Thoracic aorta (tissue), 2 donors: Measurements from ENCODE around the gene MPV17L2. TPM values are rescaled to one million over a fixed set of nuclear protein-coding genes. Genes with fewer than 3 reads are reported as not detected.

ENCODE experiments used
- ATAC-seq: fragments of 150-250 bp; one replicate; pipeline ENCODE4 v1.8.0; 2017; ENCODE audit warnings: low read depth; ENCODE audit not compliant: insufficient number of reproducible peaks, low FRiP score
- DNase-seq: peaks from one replicate; pipeline ENCODE4 v3.0.0-alpha.2; 2020; ENCODE audit warnings: low spot score
- H3K27ac ChIP-seq, 2 donors: fragments of 200-600 bp; sonication (generic); 1 replicate in 1 of 2; 2 replicates in 1 of 2; pipeline ENCODE4 v1.5.1; 2016; ENCODE audit warnings: mild to moderate bottlenecking in 2 of 2, moderate library complexity in 2 of 2
- H3K27me3 ChIP-seq: fragments of 200-600 bp; sonication (generic); replicated peaks from 2 replicates; pipeline ENCODE4 v1.6.0; 2016; ENCODE audit warnings: mild to moderate bottlenecking; ENCODE audit not compliant: insufficient read depth
- H3K36me3 ChIP-seq: fragments of 200-600 bp; sonication (generic); one replicate; pipeline ENCODE4 v1.5.1; 2016
- H3K4me1 ChIP-seq, 2 donors: fragments of 200-600 bp; sonication (generic); 1 replicate in 1 of 2; 2 replicates in 1 of 2; pipeline versions ENCODE4 v1.5.1 to v1.6.0; 2016; ENCODE audit warnings: low read depth in 2 of 2, mild to moderate bottlenecking in 1 of 2; ENCODE audit not compliant: control insufficient read depth in 1 of 2
- H3K4me3 ChIP-seq: fragments of 200-600 bp; sonication (generic); 2 replicates; pipeline ENCODE4 v1.5.1; 2016; ENCODE audit warnings: mild to moderate bottlenecking
- H3K9me3 ChIP-seq: fragments of 200-600 bp; sonication (generic); 2 replicates; pipeline ENCODE4 v1.5.1; 2016
- total RNA-seq, 2 donors: library from RNA; depleted of rRNA; stranded (reverse); fragments of >200 nt; gene quantifications; one replicate each; pipeline versions ENCODE4 v1.1.0 to v1.2.3, GENCODE V29; 2016
- TF ChIP-seq, protein P1 (sequence below): fragments of 200-600 bp; sonication (generic); IDR thresholded peaks from one replicate; pipeline ENCODE4 v1.5.1; 2019; ENCODE audit warnings: antibody characterized with exemption

The MPV17L2 gene
- total RNA-seq, 2 donors from 2014 or later: 10.6 to 16.1 TPM

DNA sequence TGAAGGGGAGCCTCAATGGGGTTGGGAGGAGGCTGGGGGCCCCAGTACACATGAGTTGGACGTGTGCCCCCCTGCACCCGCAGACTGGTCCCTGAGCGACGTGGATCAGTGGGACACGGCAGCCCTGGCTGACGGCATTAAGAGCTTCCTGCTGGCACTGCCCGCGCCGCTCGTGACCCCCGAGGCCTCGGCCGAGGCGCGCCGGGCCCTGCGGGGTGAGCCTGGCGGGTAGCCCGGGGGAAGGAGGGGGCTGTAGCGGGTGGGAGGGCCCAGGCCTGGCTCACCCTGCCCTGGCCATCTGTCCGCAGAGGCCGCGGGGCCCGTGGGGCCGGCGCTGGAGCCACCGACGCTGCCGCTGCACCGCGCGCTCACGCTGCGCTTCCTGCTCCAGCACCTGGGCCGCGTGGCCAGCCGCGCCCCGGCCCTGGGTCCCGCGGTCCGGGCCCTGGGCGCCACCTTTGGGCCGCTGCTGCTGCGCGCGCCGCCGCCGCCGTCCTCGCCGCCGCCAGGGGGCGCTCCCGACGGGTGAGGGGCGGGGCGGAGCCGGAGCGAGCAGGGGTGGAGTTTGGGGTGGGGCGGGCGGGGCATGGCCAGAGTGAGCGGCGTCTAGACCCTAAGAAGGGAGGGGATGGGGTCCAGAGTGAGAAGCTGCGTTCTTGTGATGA lies 31.9 kb upstream of the MPV17L2 start:
- peak overlapping the region; percentile 67 for H3K4me3 ChIP-seq
- no peaks in the 10 kb centered on the region for H3K9me3 ChIP-seq
- H3K4me1 ChIP-seq: peaks cover 13 to 30% of the 10 kb centered on the region in 2 donors
- TF ChIP-seq, protein P1, sequence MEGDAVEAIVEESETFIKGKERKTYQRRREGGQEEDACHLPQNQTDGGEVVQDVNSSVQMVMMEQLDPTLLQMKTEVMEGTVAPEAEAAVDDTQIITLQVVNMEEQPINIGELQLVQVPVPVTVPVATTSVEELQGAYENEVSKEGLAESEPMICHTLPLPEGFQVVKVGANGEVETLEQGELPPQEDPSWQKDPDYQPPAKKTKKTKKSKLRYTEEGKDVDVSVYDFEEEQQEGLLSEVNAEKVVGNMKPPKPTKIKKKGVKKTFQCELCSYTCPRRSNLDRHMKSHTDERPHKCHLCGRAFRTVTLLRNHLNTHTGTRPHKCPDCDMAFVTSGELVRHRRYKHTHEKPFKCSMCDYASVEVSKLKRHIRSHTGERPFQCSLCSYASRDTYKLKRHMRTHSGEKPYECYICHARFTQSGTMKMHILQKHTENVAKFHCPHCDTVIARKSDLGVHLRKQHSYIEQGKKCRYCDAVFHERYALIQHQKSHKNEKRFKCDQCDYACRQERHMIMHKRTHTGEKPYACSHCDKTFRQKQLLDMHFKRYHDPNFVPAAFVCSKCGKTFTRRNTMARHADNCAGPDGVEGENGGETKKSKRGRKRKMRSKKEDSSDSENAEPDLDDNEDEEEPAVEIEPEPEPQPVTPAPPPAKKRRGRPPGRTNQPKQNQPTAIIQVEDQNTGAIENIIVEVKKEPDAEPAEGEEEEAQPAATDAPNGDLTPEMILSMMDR: peak; percentile 62
- no peaks in the 10 kb centered on the region for H3K27me3 ChIP-seq
- ATAC-seq (peak; percentile 52), DNase-seq (no peak)
- peaks cover 22% of the 10 kb centered on the region for H3K36me3 ChIP-seq
- H3K27ac ChIP-seq: peak overlapping the region; percentile 6 to 60

DNA sequence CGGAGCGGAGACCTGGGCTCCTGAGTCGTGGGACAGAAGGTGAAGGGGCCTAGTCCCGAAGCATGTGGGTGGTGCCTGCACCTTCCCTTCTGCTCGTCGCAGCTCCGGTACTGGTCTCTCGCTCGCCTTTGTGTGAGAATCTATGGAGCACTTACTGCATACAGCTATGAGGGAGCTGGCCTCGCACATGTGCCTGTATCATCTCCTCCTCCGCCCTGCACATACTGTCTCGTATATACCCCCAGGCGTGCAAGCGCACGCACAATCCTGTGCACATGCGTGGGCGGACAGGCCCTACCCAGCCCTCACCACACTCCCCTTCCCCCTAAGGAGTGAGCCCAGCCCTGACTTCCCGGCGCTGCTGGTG lies 31.4 kb upstream of the MPV17L2 start:
- Histone ChIP-seq H3K4me1 (peaks cover 13 to 25% of the 10 kb centered on the region in 2 donors), H3K4me3 (peak overlapping the region; percentile 67), H3K36me3 (peaks cover 23% of the 10 kb centered on the region), H3K9me3 (no peaks in the 10 kb centered on the region), H3K27ac (no peak overlapping the region), H3K27me3 (no peaks in the 10 kb centered on the region)
- no peak for DNase-seq
- ATAC-seq: no peak
- TF ChIP-seq, protein P1: no peak

DNA sequence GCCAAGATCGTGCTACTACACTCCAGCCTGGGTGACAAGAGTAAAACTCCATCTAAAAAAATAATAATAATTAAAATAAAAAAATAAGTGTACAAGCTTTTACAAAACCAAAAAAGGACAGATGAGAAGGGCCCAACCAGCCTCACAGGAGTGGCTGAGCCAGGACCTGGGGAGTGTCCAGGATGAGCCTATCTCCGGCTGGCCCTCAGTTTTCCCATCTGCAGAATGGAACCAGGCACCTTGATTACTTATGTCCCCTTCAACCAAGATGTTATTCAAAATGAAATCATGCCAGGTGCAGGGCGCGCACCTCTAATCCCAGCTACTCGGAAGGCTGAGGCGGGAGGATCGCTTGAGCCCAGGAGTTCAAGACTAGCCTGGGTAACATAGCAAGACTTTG lies 28.9 kb upstream of the MPV17L2 start:
- peaks cover 38% of the 10 kb centered on the region for H3K36me3 ChIP-seq
- DNase-seq: no peak
- H3K9me3 ChIP-seq: no peaks in the 10 kb centered on the region
- no peak overlapping the region for H3K4me3 ChIP-seq
- no peaks in the 10 kb centered on the region for H3K27me3 ChIP-seq
- peaks cover 4 to 11% of the 10 kb centered on the region in 2 donors for H3K4me1 ChIP-seq
- no peak for ATAC-seq
- H3K27ac ChIP-seq: no peak overlapping the region
- TF ChIP-seq, protein P1: no peak

DNA sequence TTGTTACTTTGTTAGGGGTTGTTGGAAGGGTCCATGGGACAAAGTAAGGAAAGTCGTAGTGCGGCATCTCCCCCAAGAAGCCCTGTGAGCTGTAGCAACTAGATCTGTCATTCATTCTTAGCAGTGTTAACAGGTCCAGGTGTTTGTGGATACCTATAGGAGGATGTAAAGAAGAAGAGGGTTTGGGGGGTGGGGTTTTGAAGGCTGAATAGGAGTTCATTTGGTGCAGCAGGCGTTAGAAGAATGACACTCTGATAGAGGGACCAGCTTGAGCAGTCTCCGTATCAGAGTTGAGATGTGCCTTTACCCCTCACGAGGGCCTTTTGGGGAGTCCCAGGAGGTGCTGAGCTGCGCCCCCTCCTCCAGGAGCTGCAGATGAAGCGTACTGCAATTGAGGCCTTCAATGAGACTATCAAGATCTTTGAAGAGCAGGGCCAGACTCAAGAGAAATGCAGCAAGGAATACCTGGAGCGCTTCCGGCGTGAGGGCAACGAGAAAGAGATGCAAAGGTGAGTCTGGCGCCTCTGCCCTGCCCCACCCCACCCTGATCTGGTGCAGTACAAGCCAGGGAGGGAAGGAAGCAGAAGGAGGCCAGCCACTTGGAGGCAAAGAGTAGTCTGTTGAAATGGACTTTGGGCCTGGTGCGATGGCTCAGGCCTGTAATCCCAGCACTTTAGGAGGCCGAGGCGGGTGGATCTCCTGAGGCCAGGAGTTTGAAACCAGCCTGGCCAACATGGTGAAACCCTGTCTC lies 27.0 kb upstream of the MPV17L2 start:
- Histone ChIP-seq H3K27me3 (no peaks in the 10 kb centered on the region), H3K27ac (no peak overlapping the region), H3K4me3 (no peak overlapping the region), H3K4me1 (peaks cover 1 to 6% of the 10 kb centered on the region in 2 donors), H3K9me3 (no peaks in the 10 kb centered on the region), H3K36me3 (peaks cover 42% of the 10 kb centered on the region)
- TF ChIP-seq, protein P1: no peak
- ATAC-seq: no peak
- no peak for DNase-seq

DNA sequence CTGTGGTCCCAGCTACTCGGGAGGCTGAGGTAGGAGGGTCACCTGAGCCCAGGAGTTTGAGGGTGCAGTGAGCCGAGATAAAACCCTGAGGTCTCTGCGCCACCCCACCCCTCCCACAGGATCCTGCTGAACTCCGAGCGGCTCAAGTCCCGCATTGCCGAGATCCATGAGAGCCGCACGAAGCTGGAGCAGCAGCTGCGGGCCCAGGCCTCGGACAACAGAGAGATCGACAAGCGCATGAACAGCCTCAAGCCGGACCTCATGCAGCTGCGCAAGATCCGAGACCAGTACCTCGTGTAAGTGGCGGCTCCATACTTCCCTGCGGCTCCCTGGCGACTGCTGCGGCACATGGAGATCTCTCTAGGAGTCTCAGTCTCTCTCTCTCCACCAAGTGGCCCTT lies 26.0 kb upstream of the MPV17L2 start:
- DNase-seq: no peak
- ATAC-seq: no peak
- Histone ChIP-seq H3K4me1 (no peaks in the 10 kb centered on the region), H3K27ac (no peak overlapping the region), H3K27me3 (no peaks in the 10 kb centered on the region), H3K9me3 (no peaks in the 10 kb centered on the region), H3K36me3 (peaks cover 41% of the 10 kb centered on the region), H3K4me3 (no peak overlapping the region)
- TF ChIP-seq, protein P1: no peak
